ENCODE results near the gene ZZZ3.
"Not testable (repeated sequence)": the region's sequence is repeated elsewhere in the genome, so short reads cannot be mapped to it uniquely, and the experiment has no call there.

ZZZ3 gene

DNA sequence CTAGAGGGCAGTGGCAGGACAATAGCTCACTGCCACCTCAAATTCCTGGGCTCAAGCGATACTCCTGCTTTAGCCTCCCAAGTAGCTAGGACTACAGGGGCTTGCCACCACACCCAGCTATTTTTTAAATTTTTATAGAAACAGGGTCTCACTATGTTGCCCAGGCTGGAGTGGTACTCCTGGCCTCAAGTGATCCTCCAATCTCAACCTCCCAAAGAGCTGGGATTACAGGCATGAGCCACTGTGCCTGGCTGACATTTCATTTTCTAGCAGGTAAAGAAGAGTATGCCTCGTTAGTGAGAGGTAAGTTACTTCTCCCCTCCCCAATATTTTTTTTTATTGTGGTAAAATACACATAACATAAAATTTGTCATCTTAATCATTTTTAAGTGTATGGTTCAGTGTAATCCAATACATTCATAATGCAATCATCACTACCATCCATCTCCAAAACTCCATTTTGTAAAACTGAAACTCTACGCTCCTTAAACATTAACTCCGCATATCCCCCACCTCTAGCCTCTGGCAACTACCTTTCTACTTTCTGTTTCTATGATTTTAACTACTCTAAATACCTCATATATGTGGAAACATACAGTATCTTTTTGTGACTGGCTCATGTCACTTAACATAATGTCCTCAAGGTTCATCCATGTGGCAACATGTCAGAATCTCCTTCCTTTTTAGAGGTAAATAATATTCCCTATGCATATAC is 22.4 kb downstream of the ZZZ3 start:
- TF ChIP-seq, protein P1, sequence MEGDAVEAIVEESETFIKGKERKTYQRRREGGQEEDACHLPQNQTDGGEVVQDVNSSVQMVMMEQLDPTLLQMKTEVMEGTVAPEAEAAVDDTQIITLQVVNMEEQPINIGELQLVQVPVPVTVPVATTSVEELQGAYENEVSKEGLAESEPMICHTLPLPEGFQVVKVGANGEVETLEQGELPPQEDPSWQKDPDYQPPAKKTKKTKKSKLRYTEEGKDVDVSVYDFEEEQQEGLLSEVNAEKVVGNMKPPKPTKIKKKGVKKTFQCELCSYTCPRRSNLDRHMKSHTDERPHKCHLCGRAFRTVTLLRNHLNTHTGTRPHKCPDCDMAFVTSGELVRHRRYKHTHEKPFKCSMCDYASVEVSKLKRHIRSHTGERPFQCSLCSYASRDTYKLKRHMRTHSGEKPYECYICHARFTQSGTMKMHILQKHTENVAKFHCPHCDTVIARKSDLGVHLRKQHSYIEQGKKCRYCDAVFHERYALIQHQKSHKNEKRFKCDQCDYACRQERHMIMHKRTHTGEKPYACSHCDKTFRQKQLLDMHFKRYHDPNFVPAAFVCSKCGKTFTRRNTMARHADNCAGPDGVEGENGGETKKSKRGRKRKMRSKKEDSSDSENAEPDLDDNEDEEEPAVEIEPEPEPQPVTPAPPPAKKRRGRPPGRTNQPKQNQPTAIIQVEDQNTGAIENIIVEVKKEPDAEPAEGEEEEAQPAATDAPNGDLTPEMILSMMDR (IDR thresholded peaks at IDR 0.05; ENCODE audit: low read depth, low read length): no peak
- no peak for DNase-seq (ENCODE audit: low read depth, low spot score)
- no peak overlapping the region for H3K4me3 ChIP-seq (ENCODE audit: low read depth, low read length)
- in situ Hi-C loops (cut with HindIII; ENCODE audit: low sequenced_read_pairs): no loop called here

DNA sequence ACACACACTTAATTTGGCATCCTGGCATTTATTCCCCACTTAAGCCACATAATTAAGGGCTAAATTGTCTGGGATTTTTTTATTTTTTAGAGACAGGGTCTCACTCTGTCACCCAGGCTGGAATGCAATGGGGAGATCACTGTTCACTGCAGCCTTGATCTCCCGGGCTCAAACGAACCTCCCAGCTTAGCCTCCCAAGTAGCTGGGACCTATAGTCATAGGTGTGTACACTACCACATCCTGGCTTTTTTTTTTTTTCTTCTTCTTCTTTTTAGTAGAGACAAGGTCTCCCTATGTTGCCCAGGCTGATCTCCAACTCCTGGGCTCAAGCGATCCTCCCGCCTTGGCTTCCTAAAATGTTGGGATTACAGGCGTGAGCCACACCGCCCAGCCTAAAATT is 24.2 kb downstream of the ZZZ3 start:
- no peak overlapping the region for H3K4me3 ChIP-seq (ENCODE audit: low read depth, low read length)
- DNase-seq (ENCODE audit: low read depth, low spot score): no peak
- in situ Hi-C loops (cut with HindIII; ENCODE audit: low sequenced_read_pairs): no loop called here
- TF ChIP-seq, protein P1 (IDR thresholded peaks at IDR 0.05; ENCODE audit: low read depth, low read length): no peak

DNA sequence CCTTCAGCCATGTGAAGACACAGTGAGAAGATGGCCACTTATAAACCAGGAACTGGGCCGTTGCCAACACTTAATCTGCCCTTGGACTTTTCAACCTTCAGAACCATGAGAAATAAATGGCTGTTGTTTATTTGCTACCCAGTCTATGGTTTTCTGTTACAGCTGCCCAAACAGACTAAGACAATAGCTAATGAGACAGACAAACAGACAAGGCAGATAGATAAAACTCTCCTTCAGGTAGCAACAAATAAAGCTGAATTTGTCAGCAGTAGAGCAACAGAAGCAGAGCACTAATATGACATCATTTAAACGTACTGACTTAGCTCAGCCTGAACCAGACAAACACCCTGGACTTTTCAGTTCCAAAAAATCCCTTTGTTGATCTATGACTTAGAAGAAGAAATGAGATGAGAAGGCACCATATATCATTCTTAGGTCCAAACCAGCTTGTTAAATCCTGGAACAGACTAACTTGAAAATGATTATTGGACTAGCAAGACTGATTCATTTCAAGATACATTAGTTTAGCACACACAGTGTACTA is 27.0 kb downstream of the ZZZ3 start:
- DNase-seq (ENCODE audit: low read depth, low spot score): no peak
- no peak overlapping the region for H3K4me3 ChIP-seq (ENCODE audit: low read depth, low read length)
- TF ChIP-seq, protein P1 (IDR thresholded peaks at IDR 0.05; ENCODE audit: low read depth, low read length): no peak
- in situ Hi-C loops (cut with HindIII; ENCODE audit: low sequenced_read_pairs): no loop called here

DNA sequence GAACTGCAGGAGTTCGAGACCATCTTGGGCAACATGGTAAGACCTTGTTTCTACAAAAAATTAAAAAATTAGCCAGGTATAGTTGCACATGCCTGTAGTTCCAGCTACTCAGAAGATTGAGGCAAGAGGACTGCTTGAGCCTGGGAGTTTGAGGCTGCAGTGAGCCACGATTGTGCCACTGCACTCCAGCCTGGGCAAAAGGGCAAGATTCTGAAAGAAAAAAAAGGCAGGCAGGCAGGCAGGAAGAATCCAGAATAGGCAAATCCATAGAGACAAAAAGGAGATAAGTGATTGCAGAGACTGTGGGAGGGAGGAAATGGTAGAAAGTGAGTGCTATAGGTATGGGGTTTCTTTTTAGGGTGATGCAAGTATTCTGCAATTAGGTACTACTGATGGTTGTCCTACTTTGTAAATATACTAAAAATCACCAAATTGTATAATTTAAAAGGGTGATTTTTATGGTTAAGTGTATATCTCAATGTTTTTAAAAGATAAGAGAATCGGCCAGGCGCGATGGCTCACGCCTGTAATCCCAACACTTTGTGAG is 29.4 kb downstream of the ZZZ3 start:
- in situ Hi-C loops (cut with HindIII; ENCODE audit: low sequenced_read_pairs): no loop called here
- TF ChIP-seq, protein P1 (IDR thresholded peaks at IDR 0.05; ENCODE audit: low read depth, low read length): no peak
- no peak overlapping the region for H3K4me3 ChIP-seq (ENCODE audit: low read depth, low read length)
- DNase-seq (ENCODE audit: low read depth, low spot score): no peak

DNA sequence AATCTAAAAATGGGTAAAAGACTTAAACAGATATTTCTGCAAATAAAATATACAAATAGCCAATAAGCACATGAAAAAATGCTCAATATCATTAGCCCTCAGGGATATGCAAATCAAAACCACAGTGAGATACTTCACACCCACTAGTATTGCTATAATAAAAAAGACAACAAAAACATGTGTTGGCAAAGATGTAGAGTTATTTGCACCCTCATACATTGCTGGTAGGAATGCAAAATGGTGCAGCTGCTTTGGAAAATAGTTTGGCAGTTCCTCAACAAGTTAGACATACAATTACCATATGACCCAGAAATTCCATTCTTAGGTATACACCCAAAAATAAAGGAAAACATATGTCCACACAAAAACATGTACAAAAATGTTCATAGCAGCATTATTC is 30.2 kb downstream of the ZZZ3 start:
- DNase-seq (ENCODE audit: low read depth, low spot score): no peak
- TF ChIP-seq, protein P1 (IDR thresholded peaks at IDR 0.05; ENCODE audit: low read depth, low read length): no peak
- in situ Hi-C loops (cut with HindIII; ENCODE audit: low sequenced_read_pairs): no loop called here
- H3K4me3 ChIP-seq (ENCODE audit: low read depth, low read length): no peak overlapping the region

DNA sequence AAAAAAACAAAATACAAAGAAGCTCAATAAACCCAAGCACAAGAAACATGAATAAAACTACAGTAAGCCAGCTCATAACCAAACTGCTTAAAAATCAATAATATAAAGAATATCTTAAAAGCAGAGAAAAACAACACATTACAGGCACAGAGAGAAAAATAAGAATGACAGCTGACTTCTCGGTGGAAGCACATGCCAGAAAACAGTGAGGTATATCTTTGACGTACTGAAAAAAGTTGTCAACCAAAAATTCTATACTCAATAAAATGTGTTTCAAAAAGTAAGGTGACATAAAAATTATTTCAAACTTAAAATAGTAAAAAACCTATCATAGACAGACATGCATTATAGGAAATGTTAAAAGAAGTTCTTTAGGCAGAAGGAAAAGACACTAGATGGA is 33.3 kb downstream of the ZZZ3 start:
- in situ Hi-C loops (cut with HindIII; ENCODE audit: low sequenced_read_pairs): no loop called here
- DNase-seq (ENCODE audit: low read depth, low spot score): no peak
- H3K4me3 ChIP-seq (ENCODE audit: low read depth, low read length): no peak overlapping the region
- TF ChIP-seq, protein P1 (IDR thresholded peaks at IDR 0.05; ENCODE audit: low read depth, low read length): no peak

DNA sequence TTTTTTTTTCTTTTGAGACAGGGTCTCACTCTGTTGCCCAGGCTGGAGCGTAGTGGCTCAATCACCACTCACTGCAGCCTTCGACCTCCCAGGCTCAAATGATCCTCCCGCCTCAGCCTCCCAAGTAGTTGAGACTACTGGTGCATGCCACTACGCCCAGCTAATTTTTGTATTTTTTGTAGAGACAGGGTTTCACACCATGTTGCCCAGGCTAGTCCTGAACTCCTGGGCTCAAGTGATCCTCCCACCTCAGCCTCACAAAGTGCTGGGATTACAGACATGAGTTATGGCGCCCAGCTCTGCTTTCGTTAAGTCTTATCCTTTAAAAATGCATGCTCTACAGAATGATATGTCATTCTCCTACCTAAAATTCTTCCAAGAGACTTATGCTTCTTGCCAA is 36.2 kb downstream of the ZZZ3 start:
- DNase-seq (ENCODE audit: low read depth, low spot score); in situ Hi-C loops (cut with HindIII; ENCODE audit: low sequenced_read_pairs); H3K4me3 ChIP-seq (ENCODE audit: low read depth, low read length): not testable (repeated sequence)
